Non-pigmented ciliary epithelial cell (primary cell): ENCODE data around the gene GALNT12.

Source experiments
- DNase-seq: peaks from one replicate; pipeline ENCODE4 v3.0.0-alpha.2; 2010; ENCODE audit warnings: low read depth

GALNT12 gene

DNA sequence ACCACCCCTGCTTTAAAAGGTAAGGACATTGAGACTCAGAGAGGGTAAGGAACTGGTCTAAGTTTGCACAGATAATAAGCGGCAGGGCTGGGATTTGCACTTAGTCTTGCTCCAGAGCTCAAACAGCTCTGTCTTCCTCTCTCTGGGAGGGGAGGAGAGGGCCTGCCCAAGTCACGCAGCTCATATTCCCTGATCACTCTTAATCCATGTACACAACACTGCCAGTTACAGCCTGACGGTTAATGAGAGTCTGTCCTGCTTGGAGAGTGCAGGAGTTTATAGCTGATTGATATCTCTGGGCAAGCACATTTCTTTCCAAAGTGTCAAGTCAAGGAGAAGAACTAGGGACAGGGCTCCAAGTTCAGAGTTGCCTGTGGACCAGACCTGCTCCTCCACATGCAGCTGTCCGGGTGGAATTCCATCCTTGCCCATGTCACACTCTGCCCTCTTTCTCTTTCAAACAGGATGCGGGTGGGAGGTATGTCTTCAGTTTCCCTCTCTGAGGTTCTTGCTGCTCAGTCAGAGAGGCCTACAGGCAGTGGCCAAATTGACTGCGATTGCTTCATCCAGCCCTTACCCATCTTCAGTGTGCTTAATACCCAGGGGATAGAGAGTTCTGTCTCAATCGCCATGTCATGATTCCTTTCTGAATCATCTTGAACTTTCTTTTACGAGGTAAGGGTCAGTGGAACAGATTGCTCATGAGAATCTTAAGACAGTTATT, 54.5 kb downstream of the GALNT12 start:
- no peak for DNase-seq

DNA sequence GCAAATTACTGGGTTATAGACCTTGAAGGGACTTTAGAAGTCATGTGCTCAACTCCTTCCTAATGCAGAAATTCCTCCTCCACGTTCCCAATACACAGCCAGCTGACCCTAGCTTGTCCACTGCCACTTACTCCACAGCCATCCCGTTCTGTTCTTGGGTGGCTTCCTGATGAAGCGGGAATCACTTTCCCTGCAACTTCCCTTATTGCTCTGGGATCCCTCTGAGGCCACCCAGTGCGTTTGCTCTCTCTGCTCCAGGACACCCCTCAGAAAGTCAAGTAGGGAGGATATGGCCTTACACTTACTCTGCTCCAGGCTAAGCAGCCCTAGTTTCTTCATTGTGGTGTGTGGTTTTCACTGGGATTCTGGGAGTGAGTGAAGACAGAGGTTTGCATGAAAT, 55.5 kb downstream of the GALNT12 start:
- no peak for DNase-seq

DNA sequence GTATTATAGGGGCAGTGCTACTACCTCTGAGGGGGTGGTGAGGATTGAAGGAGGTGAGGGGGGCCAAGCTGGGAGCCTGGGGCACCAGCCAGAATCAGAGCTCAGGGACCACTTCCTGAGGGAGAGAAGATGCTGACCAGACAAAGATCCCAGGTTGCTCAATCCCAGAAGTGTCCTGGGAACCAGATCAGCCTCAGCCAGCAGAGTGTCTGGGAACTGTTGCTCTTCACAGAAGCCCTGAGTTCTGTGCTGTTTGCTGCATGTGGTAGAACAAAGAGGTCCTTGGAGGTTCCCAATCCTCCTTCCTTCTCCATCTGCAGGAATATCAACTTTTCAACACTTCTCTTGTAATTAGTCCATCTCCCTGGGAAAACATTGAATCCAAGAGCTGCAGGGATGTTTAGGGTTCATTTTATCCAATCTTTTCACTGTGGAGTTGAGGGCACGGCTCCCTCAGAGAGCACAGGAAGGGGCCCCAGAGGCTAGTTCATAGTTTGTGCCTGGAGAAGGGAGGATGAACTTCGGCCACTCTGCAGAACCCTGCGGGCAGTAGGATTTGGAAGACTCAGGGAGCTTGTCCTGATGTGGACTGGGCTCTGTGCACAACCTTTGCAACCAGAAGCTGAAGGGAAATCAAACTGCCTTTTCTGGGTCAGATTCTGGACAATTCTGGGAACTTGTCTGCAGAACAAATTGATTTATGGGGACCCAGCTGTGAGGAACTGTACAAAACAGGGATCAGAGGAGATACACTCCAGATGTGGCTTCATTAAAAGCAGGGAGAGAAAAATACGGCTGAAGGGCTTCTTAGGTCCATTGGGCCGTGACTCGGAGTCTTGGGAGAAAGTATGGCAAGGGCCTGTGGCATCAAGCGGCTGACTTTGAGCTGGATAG, 57.1 kb downstream of the GALNT12 start:
- DNase-seq = no peak

DNA sequence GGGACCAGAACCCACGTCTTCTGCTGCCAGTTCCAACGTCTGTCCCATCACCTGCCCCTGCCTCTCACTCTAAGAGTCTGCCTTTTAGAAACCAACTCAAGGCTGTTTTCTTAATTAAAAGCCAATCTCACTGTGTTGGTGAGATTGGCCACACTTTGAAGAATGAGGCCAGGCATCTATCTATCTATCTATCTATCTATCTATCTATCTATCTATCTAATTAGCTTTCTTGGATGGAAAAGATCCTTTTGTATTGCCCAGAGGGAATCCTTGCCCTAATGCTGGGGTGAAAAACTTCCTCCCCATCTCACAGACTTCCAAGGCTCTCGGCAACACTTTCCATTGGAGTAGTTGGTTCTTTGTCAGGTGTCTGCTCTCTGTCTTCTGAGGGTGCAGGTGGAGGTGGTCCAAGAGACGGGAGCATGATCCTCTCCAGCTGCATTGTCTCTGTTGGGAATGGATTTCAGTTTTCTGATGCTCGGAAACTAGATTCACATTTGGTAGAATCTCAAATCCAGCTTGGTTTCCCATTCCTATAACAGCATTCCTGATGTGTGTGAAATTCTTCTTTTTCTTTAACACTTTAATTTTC, 57.9 kb downstream of the GALNT12 start:
- DNase-seq = no peak

DNA sequence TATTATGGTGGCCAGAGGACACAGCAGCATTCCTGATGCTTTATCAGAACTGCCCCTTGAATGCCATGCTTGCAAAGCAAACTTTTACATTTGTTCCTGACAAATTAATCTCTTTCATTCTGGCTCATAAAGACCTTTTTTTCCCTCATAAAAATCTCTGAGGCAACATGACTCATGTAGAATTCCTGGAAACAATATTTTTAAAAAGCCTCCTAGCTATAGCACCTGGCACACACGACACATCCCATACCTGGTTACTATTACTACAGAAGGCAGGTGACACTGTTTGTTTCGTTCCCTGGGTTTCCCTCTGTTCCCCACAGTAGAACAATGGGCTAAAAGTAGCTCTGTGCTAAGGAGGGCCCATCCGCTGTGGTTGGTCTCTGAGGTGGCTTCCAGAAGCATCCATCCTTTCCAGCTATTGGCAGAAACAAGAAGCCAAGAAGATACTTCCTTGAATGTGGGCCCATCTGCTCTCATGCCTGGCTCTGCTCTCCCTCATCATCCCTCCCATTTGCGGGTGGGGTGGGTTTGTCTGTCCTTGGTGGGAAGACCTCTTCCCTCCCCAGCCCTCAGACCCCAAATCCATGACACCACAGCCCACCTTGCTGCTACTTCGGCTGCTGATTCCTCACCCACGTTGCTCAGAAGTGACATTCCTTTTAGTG, 59.1 kb downstream of the GALNT12 start:
- DNase-seq = no peak

DNA sequence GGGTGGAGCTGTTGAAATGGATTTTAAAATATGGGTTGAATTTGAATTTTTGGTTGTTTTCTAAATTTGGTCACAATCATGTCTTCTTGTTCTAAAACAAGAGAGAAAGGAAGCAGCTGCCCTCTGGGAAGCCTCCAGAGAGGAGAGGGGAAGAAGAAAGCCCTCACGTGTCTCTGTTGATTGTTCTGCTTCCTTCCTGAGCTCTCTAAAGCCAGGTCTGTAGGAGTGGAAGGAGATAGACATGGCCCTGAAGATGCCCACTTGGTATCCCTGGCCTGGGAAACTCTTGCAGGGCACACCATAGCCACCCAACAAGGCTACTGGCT, 59.6 kb downstream of the GALNT12 start:
- no peak for DNase-seq

DNA sequence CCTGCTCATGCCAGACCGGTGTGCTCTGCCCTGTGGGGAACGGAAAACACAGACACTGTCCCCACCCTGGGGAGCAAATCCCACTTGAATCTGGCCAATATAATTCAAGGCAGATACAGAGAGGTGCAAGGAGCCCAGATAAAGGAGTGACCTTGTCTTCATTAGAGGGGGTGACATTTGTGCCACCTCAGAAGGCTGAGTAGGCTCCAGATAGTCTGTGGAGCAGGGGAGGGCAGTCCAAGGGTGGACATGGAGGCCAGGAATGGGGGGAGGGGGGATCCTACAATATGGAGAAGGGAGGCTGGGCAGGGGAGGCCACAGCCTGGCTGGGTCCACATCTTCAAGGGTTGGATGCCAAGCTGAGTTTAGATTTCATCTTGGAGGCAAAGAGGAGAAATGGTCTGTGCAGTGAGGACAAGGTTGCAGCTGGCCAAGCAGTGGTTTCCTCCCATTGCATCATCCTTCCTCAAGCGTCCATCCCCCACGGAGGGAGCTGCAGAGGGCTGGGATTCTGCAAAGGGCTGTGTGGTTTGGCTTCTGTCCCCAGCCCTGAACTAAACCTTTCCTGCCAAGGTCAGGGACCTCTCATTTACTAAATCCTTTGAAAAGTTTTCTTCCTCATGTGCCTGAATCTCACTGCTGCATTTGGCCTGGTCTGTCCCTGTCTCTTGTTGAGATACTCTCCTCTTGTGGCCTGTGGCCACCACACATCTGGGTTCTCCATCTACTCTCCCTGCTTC, 60.1 kb downstream of the GALNT12 start:
- DNase-seq = no peak

DNA sequence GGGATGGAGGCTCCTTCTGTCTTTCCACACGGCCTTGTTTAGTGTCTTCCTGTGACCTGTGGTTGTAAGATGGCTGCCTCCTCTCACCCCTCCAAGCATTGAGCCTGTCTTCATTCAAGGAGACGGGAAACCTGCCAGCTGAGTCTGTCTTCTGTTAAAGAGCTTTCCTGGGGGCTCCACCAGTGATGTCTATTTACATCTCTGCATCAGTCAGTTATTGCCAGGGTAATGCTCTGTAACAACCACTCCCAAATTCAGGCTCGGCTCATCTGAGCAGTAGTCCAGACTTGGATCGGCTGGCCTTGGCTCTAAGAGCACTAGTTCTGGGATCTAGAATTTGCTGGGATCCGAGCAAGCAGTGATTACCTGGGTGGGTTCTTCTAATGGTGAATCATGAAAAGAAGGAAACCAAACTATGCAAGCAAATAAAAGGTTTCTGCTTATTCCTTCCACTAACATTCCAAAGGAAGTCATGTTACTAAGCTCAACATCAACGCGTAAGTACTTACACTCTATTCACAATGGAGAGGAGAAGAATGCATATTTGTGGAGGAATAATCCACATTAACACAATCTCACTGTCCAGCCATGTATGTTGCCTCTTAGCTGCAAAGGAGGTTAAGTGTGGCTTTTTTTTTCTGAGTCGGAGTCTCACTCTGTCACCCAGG, 61.7 kb downstream of the GALNT12 start:
- no peak for DNase-seq

DNA sequence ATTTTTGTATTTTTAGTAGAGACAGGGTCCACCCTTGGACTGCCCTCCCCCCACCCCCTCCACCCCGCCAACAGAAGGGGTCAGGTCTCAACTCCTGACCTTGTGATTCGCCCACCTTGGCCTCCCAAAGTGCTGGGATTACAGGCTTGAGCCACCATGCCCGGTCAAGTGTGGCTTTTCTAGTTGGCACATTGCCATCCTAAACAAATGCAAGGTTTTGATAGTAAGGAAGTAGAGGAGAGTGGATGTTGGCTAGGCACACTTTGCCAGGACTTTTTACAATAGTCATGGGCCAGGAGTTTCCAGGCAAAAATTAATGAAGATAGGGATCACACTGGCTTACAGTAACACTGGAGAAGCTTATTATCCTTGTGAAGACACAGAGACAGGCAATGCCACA, 62.4 kb downstream of the GALNT12 start:
- DNase-seq = no peak

DNA sequence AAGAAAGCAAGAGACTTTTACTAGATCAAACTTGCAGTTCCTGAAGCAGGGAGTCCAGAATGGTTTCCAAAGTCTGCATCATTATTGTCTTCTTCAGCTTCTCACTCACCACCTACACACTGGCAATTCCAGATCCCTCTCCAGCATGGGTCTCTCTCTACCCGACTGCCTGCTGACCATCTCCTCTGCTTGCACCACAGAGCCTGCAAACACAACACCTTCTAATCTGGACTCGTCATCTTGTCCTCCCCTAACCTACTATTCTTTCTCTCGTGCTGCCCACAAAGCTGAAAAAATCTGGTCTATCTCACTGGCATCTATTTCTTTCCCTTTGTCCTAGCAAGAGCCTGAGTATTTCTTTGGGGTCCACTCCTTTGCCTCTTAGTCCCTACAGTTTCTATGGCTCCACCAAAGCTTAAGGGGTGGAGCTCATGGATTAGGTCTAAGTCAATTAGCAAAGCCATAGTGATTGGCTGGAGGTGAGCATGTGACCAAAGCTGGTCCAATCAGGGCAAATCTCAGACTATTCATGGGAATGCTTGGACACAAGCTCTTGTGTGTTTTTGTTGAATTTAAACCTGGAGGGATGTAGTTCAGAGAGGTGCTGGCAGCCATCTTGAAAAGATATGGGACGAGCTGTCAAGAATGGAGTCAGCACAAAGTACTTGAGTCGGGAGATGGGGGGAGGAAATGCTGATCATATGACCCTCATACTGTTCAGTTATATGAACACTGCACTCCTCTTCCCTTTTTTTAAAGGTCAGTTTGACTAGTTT, 63.5 kb downstream of the GALNT12 start:
- no peak for DNase-seq

DNA sequence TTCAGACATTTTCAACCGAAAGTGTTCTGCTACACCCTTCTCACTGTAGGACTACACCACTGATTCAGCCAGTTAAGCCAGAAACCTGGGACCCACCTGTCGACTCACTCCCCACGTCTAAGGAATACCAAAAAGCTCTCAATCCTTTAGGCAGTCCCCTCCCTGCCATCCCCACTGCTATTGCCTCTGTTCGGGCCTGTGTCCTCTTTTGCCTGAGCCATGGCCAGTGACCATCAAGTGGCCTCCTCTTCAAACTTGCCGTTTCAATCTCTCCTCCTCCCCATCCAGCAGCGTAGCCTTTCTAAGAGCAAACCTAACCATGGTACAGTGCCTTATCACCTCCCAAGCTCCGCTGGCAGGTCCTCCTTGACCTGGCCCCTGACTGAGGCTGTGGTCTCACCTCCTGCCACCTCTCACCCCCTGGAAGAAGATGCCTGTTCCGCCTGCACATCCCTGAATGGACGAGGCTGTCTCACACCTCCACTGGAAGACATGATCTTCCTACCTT, 64.1 kb downstream of the GALNT12 start:
- no peak for DNase-seq

DNA sequence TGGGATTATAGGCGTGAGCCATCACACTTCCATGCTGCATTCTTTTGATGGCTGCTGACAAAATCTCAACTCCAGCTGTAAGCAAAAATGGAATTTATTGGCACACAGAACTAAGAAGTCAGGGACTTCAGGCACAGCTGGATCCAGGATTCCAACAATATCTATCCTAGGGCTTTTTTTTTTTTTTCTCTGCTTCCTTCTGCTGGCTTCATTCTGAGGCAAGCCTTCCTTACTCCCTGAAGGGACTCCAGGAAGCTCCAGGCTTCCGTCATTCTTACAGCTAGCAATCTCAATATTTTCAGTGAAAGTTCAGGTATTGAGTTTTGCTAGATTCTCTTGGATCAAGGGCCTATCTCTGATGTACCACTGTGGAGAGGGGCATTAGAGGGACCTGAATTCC, 66.1 kb downstream of the GALNT12 start:
- no peak for DNase-seq

DNA sequence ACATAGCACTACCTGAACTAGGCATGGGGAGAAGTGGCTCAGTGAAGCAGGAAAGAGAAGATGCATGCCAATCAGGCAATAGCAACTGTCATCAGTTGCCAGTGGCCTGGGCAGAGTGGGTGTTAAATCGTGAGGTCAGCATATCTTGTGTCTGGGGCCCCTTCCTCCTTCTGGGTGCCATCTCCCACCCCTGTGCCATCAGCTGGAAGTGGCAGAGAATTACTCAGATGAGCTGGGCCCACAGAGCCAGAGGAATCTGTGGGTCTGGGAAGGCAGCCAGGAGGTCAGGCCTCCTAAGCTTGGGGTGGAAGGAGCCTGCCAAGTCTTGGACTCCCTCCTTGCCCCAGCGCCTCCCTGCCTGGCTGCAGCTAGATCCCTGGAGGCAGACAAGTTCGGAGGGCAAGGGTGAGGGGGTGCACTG, 66.5 kb downstream of the GALNT12 start:
- no peak for DNase-seq

DNA sequence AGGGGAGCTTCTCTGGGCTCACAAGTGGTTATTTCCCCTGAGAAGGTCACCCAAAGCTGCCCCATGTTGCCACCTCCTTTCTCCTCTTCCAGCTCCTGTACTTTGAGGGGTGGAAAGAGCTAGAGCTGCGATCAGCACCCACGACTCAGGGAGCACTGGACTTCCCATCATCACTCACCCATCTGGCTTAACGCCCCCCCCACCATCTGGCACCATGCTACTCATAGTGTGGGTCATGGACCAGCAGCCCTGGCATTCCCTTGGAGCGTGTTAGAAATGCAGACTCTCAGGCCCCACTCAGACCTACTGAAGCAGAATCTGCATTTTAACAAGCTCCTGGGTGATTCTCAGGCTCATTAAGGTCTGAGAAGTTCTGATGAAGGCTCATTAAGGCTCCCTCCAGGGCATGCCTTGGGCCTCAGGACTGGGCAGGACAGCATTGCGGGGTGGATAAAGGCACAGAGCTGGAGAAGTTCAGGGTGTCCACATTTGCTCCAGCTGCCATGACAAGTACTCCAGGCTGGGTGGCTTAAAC, 67.3 kb downstream of the GALNT12 start:
- DNase-seq = no peak

DNA sequence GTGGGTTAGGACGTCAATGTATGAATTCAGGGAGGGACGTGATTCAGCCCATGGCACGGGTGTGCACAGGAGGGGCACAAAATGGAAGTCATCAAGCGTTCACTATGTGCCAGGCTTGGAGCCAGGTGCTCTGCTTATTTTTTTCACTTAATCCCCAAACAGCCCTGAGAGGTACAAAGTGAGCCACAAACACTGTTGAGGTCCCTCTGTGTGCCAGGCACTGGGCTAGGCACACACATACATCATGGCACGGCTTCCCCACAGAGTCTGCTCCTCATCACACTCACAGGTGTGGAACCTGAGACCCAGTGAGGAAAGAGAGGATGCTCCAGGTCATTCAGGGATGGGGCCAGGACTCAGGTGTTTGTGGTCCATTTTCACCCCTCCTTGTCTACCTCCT, 68.1 kb downstream of the GALNT12 start:
- no peak for DNase-seq

DNA sequence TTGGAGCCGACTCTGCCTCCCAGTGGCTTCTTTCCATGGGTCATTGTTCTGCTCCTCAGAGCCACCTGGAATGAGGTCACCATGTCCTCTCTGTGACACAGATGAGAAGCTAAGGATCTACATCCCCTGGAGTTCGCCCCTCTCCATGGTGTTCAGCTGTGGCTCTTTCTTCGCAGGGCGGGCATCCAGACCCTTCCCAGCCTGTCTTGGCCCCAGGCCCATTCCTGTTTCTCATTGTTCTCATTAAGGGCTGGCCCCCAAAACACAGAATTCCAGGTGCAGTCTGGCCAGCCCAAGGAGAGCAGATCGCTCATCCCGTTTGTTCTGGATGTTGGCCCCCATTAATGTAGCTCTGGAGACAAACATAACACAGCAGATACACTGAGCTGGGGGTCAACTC, 69.8 kb downstream of the GALNT12 start:
- no peak for DNase-seq

DNA sequence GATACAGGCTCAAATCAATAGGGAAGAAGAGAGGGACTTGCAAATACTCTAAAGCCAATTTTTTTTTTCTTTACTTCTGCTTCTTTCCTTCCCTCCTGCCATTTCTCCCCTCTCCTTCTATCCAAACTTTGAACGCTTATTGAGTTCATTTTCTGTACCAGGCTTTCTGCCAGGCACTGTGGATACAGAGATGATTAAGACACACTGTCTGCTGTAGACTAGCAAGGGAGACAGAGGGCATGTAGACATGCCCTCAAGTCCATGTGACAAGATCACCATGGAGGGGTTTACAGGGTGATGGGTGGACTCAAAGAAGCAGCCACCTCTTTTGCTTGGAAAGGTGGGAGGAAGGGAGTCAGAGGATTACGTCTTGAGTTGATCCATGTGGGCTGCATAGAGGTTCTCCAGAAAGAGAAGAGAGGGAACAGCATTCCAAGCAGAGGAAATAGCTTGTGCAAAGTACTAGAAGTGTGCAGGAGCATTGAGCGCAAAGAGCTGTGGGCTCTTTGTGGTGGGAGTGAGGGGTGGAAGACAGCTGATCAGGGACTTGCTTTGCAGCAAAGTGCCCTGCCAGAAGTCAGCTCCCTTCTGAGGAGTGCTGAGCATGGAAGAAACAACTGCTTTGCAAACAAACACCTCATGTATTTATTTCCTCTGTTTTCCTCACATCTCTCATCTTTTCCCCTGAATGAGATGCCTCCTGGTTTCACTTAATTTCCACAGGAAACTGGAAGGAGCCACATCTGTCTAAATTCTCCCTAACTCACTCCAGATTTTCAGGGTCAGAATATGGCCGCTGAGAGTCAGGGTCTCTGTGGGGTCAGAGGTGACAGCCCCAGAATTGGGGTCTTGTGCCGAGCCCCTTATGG, 71.9 kb downstream of the GALNT12 start:
- no peak for DNase-seq

DNA sequence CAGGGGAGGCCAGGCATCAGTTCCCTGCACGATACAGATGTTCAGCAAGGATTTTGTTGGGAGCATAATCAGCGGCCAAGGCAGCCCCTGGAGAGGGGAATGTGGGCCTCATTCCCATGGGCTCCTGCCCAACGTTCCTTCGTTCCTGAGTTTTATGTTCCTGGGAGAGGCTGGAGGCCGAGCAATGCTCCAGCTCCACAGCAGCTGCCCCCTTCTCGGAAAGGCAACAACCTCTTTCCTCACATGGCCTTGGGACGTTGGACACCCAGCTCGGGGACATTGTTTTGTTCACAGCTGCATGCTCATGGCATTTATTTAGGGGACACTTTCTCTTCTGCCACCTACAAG, 72.5 kb downstream of the GALNT12 start:
- no peak for DNase-seq

DNA sequence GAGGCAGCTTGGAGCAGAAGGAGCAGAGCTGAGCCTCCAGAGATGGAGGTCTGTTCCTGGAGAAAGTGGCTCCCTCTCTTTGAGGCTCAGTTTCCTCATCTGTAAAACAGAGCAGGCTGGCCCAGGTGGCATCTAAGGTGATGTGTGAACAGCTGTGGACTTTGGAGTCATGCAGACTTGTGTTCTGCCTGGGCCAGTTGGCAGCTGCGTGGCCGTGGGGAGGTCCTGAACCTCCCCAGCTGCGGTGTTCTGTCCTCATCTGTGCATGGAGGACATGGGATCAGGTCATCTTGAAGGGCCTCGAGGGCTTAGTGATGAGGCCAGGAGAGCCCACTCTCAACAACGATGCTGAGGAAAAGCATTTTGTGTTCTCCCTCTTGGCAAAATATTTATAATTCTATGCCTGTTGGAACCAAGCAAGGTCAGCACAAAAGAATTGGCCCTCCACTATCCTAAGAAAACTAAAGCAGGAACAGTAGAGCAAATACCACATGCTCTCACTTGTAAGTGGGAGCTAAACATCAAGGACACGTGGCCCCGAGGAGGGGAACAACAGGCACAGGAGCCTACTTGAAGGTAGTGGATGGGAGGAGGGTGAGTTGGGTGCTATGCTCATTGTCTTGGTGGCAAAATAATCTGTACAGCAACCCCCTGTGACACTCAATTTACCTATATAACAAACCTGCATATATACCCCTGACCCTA, 73.0 kb downstream of the GALNT12 start:
- no peak for DNase-seq
